Measurements from ENCODE around the gene PPID.
"Not testable (repeated sequence)": the region's sequence is repeated elsewhere in the genome, so short reads cannot be mapped to it uniquely, and the experiment has no call there.

The PPID gene

DNA sequence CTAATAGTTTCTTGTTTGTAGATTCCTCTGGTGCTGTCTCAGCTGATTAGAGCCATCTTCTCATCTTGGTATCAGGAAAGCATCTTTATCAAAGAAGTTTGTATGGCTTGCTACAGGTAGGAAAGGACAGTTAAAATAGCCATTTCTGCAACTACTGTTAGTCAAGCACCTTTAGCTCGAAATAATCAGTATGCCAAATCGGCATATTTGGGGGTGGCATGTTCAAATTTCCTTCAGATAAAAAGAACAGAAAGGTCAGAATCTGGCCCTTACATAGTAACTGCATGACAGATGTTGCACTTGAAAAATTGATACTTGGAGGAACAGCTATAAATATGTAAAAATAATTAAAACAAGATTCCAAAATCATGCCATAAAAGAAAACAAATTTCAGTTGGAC is 56.3 kb downstream of the PPID start:
- no peak for DNase-seq

DNA sequence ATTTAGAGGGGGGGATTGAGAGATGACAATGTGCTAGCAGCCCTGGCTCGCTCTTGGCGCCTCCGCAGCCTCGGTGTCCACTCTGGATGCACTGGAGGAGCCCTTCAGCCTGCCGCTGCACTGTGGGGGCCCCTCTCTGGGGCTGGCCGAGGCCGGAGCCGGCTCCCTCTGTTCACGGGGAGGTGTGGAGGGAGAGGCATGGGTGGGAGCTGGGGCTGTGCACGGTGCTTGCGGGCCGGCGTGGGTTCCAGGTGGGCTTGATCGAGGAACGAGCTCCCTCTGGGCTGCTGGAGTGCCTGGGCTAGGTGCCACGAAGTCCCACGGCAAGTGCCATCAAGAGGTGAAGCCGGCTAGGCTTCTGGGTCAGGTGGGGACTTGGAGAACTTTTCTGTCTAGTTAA is 58.4 kb downstream of the PPID start:
- DNase-seq: no peak

DNA sequence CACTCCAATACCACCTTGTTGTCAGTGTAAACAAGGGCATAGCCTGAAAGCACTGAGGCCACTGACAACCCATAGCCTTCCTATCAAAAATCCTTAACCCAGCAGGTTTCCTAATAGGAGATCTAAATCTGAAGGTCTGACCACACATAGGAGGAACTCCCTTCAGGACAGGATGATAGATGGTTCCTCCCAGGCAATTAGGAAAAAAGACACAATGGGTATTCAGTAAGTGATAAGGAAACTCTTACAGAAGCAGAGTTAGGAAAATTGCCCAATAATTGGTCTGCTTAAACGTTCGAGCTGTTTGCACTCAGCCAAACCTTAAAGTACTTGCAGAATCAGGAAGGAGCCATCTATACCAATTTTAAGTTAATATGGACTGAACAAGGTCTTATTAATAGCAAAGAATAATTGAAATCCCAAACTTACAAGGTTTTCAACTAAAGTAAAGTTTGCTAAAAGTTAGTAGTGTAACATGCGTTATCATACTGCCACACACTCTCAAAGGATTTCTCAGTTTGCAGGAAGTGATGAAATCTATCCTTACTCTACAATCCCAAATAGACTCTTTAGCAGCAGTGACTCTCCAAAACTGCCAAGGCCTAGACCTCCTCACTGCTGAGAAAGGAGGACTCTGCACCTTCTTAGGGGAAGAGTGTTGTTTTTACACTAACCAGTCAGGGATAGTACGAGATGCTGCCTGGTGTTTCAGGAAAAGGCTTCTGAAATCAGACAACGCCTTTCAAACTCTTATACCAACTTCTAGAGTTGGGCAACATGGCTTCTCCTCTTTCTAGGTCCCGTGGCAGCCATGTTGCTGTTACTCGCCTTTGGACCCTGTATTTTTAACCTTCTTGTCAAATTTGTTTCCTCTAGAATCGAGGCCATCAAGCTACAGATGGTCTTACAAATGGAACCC is 59.2 kb downstream of the PPID start:
- DNase-seq: not testable (repeated sequence)

DNA sequence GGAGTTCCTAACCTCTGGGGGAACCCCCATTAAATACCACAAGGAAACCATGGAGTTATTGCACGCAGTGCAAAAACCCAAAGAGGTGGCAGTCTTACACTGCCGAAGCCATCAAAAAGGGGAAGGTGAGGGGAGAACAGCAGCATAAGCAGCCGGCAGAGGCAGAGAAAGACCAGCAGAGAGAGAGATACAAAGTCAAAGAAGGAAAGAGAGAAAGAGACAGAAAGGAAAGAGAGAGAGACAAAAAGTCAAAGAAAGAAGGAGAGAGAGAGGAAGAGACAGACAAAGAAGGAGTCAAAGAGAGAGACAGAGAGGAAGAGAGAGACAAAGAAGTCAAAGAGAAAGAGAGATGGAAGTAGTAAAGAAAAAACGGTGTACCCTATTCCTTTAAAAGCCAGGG is 59.9 kb downstream of the PPID start:
- DNase-seq: not testable (repeated sequence)
